ENCODE data around the gene NOC4L. TPM values are rescaled to one million over a fixed set of nuclear protein-coding genes. Genes with fewer than 3 reads are reported as not detected.
A peak's percentile ranks its signal among the peaks of the same experiment; 100 is the strongest.

The NOC4L gene
- total RNA-seq, 1 donor from 2014 or later, result 16.5 TPM

GRCh38 chr12:132165584-132165983, 21.3 kb downstream of the NOC4L start:
- H3K4me3 ChIP-seq, result no peak overlapping the region
- no peak for TF ChIP-seq CTCF (IDR thresholded peaks at IDR 0.05)
- DNase-seq (peak; percentile 19), ATAC-seq (no peak)
- no peak overlapping the region for H3K27ac ChIP-seq
- intact Hi-C loops (cut with DNase I), result no loop called here
- H3K4me1 ChIP-seq, result peaks cover 13% of the 10 kb centered on the region
- no peaks in the 10 kb centered on the region for H3K36me3 ChIP-seq
- H3K9me3 ChIP-seq, result no peaks in the 10 kb centered on the region
- peaks cover 17% of the 10 kb centered on the region for H3K27me3 ChIP-seq

GRCh38 chr12:132166093-132166492, 21.8 kb downstream of the NOC4L start:
- peaks cover 22% of the 10 kb centered on the region for H3K27me3 ChIP-seq
- no peak overlapping the region for H3K27ac ChIP-seq
- no peak overlapping the region for H3K4me3 ChIP-seq
- no peaks in the 10 kb centered on the region for H3K36me3 ChIP-seq
- intact Hi-C loops (cut with DNase I), result no loop called here
- no peaks in the 10 kb centered on the region for H3K9me3 ChIP-seq
- DNase-seq, result peak; percentile 3
- TF ChIP-seq CTCF (IDR thresholded peaks at IDR 0.05), result no peak
- peaks cover 13% of the 10 kb centered on the region for H3K4me1 ChIP-seq
- no peak for ATAC-seq

GRCh38 chr12:132166801-132167591, 22.7 kb downstream of the NOC4L start:
- no peak overlapping the region for H3K4me3 ChIP-seq
- intact Hi-C loops (cut with DNase I), result no loop called here
- ATAC-seq, result no peak
- peaks cover 13% of the 10 kb centered on the region for H3K4me1 ChIP-seq
- H3K9me3 ChIP-seq, result no peaks in the 10 kb centered on the region
- no peak for TF ChIP-seq CTCF (IDR thresholded peaks at IDR 0.05)
- peaks cover 28% of the 10 kb centered on the region for H3K27me3 ChIP-seq
- H3K27ac ChIP-seq, result no peak overlapping the region
- H3K36me3 ChIP-seq, result no peaks in the 10 kb centered on the region
- peak; percentile 53 for DNase-seq

GRCh38 chr12:132167611-132168310, 23.5 kb downstream of the NOC4L start:
- peaks cover 7% of the 10 kb centered on the region for H3K4me1 ChIP-seq
- peaks cover 32% of the 10 kb centered on the region for H3K27me3 ChIP-seq
- no peaks in the 10 kb centered on the region for H3K36me3 ChIP-seq
- intact Hi-C loops (cut with DNase I), result no loop called here
- H3K9me3 ChIP-seq, result no peaks in the 10 kb centered on the region
- TF ChIP-seq CTCF (IDR thresholded peaks at IDR 0.05), result no peak
- DNase-seq (peak; percentile 54), ATAC-seq (no peak)
- no peak overlapping the region for H3K4me3 ChIP-seq
- no peak overlapping the region for H3K27ac ChIP-seq

GRCh38 chr12:132168311-132169031, 24.2 kb downstream of the NOC4L start:
- Histone ChIP-seq H3K4me3 (no peak overlapping the region), H3K36me3 (no peaks in the 10 kb centered on the region), H3K27ac (no peak overlapping the region), H3K4me1 (no peaks in the 10 kb centered on the region), H3K27me3 (peaks cover 40% of the 10 kb centered on the region), H3K9me3 (no peaks in the 10 kb centered on the region)
- intact Hi-C loops (cut with DNase I), result no loop called here
- ATAC-seq, result no peak
- peak; percentile 63 for DNase-seq
- no peak for TF ChIP-seq CTCF (IDR thresholded peaks at IDR 0.05)
